Stomach (tissue), 4 donors: Measurements from ENCODE around the gene IDI2.

Experiments used
- CTCF ChIP-seq, 7 experiments: fragments of 450-650 bp in 4 of 7; fragments of 200-600 bp in 3 of 7; sonication (generic) in 3 of 7; IDR thresholded peaks; one replicate each; pipeline ENCODE4 v1.5.1; 2016 to 2019; ENCODE audit warnings: antibody characterized with exemption in 7 of 7, control low read depth in 2 of 7, mild to moderate bottlenecking in 1 of 7
- EP300 ChIP-seq: sonication (generic); formaldehyde crosslinking; IDR thresholded peaks from one replicate; pipeline ENCODE4 v1.6.1; 2017; ENCODE audit warnings: antibody characterized with exemption
- POLR2A ChIP-seq, 4 donors: fragments of 450-650 bp; IDR thresholded peaks; one replicate each; pipeline ENCODE4 v1.6.1; 2016; ENCODE audit warnings: antibody characterized with exemption in 4 of 4, control low read depth in 2 of 4, mild to moderate bottlenecking in 1 of 4, moderate library complexity in 1 of 4

GRCh38 chr10:1041514-1041913 lies 15.9 kb upstream of the IDI2 start:
- TF ChIP-seq CTCF (IDR thresholded peaks at IDR 0.05) (no peak), EP300 (no peak), POLR2A (IDR thresholded peaks at IDR 0.05) (no peak)
